IPS DF 19.7 (cell line): Measurements from ENCODE around the gene EXOG.

Experiments
- DNase-seq: peaks from one replicate; pipeline ENCODE4 v3.0.0-alpha.2; 2013; ENCODE audit warnings: low read depth, low spot score

The EXOG gene

DNA sequence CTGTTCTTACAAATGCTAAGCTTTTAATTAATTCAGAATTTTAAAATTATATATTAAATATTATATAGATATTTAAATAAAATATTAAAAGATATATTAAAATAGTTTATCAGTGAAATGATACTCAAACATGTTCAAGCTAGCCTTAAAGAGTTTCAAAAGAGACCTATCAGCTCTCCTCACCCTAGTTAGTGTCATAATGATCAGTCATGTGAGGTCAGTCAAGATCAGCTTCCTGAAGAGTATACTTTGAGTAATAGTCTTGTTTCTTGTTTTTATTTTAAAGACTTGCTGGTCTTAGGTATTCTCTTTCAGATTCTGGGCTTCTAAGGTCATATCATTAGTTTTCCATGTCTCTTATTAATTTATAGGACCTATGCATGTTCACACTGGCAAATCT, 14.5 kb downstream of the EXOG start:
- no peak for DNase-seq

DNA sequence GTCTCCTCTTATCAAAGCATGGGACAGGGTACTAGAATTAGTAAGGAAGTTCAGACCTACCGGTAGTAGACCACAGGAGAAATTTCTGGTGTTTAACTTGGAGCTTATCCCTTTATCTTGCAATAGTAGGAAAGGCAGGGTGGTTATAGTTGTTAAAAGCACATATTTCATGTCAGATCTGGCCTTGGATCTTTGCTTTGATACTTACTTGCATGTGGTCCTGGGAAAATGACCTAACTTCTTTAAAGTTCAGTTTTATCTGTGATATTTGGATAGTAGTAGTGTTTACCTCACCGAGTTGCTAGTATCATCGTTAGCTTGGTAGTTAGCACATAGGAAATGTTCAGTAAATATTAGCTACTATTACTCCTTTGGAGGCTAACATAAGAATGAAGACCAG, 15.4 kb downstream of the EXOG start:
- no peak for DNase-seq

DNA sequence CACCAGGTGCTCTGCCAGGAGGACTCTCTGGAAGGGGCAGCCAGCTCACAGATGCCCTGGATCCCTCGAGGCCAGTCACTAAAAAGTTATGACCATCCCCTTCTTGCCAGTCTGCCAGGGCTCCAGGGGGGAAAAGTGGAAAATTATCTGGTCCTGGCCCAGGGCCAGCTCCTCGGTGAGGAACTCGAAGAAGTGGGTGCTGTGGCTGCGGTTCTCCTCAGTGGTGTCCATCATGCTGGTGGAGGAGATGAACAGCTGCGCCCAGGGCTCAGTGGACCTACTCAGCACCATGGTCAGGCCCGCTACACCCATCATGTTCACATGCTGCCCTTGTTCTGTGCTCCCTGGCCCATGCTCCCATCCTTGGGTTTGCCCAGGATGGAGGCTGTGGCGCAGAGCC, 19.2 kb downstream of the EXOG start:
- no peak for DNase-seq

DNA sequence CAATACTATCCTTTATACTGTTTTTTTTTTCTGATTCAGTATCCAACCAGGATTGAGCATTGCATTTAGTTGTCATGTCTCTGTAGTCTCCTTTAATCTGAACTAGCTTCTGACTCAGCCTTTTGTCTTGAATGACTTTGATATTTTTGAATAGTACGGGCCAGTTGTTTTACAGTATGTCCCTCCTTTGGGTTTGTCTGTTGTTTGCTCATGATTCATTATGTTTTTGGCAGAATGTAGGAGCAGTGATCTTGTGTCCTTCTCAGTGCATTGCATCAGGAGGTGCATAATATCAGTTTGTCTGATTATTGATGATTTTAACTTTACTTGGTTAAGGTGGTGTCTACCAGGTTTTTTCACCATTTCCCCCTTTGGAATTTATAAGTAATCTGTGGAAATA, 20.5 kb downstream of the EXOG start:
- DNase-seq, result no peak

DNA sequence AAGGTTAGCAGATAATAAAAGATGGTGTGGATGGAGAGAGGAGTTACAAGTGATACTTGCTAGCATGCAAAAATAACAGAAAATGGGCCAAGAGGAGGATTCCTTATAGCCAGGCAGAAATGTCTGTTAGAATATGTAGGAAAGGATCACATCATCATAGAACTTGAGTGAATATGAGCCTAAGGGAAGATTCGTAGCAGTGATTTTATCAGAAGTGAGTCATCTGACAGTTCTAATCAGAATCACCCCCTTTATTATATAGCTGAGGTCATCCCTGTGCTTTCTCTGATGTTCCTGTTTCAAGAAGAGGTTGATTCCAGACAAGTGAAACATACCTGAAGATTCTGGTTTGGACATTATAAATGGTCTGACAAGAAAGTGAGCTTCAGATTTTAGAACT, 22.9 kb downstream of the EXOG start:
- DNase-seq, result no peak

DNA sequence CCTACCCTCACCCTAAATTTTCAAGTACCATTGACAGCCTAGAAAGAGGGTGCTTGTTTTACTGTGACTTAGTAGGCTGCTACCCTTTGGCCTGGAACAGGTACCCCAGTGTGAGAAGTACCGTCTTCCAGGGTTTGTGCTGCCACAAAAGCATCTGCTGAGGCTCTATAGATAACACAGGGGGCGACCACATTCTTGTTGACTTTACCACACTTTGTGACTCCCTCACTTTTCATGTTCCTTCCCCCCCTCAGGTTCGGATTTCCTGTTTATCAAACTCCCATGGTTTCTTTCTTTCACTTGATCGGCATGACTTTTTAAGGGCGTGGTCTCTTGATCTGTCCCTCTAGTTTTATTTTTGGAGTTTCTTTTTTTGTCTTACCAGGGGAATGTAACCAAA, 23.5 kb downstream of the EXOG start:
- peak; percentile 20 for DNase-seq

DNA sequence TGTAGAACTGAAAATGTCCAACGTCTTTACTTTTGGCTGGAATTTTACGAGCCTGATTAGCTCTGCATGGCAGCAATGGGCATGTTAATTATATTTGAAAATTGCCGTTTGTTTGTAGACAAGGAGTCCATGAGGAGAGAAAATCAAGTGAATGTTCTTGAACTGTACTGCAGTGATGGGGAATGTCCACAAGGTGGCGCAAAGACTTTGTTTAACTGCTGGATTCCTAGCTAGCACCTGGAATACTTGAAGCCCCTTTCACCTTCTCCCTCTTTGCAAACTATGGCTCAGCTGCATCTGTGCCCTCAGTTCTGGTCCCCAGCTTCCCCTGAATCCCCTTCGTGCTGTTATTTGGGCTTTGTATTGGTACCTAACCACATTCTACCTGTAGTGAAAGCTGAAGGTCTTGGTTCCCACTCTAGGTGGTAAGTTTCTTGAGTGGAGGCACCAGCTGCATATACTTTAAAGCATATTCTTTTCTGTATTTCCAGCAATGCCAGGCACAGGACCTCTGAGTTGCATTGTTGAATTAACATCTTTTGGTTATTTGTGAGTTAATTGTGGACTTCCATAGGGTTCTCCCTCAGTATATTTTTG, 25.3 kb downstream of the EXOG start:
- DNase-seq, result peak; percentile 64

DNA sequence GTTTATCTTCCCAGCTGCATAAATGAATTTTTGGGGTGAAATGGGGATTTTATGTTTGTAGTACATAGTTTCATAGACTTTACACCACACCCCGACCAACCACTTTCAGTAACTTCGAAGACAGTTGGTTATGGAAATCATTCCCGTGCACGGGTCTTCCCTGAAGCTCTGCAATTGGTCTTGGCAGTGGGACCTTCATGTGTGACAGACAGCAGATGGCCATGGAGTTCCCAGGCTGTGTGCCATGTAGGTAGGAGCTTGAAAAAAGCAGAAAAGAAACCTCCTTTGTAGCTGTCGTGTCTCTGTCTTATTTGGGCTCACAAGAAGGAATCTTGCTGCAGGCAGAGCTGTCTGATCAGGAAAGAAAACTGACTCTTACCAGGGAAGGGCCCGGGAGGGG, 25.9 kb downstream of the EXOG start:
- DNase-seq, result no peak

DNA sequence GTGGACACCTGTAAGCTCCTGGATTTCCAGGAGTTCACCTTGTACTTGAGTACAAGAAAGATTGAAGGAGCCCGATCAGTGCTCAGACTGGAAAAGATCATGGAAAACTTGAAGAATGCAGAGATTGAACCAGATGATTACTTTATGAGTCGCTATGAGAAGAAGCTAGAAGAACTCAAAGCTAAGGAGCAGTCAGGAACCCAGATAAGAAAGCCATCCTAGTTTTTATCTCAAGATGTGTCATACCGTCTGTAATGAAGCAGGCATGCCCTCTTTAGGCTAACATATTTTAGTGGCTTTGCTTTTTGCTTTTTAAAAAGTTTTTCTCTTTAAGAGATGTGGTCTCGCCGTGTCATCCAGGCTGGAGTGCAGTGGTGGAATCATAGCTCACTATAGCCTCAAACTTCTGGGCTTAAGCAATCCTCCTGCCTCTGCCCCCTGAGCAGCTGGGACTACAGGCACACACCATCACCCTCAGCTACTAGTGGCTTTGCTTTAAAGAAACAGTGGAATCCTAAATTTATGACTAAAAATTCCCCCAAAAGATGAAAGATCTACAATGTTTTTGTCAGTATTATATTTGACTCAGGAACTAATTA, 28.1 kb downstream of the EXOG start:
- no peak for DNase-seq

DNA sequence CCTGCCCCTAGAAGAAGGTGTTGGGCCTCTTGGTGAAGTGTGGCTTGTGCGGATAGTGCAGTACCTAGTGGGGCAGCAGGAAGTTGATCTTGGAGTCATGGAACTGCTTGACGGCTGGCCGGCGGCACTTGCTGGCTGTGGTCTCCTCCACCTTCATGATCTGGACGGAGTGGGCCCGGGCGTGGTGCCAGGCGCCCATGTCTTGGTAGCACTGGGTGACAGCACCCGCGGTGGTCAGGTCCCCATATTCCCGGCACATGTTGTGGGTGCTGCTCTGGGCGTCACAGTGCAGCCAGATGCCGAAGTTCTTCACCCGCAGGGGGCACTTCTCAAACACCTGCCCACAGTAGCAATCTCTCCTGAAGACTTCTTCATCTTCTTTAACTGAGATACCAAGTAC, 30.7 kb downstream of the EXOG start:
- no peak for DNase-seq

DNA sequence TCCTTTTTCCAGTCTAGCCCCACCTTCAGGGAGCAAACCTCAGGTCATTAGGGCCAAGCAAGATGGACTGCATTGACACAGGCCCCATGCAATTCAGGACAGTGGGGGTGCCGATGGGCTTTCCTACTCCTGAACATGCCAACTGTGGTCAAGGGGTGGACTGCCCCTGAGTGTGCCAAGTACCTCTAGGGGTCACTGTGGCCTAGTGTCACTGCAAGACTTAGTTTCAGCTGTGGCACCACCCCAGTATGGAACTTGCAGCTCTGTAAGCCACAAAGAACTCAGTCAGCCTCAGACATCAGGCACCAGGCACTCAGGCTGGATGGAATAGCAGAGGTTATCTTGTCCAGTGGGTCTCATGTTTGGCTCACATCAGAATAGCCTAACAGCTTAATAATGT, 32.3 kb downstream of the EXOG start:
- peak; percentile 25 for DNase-seq

DNA sequence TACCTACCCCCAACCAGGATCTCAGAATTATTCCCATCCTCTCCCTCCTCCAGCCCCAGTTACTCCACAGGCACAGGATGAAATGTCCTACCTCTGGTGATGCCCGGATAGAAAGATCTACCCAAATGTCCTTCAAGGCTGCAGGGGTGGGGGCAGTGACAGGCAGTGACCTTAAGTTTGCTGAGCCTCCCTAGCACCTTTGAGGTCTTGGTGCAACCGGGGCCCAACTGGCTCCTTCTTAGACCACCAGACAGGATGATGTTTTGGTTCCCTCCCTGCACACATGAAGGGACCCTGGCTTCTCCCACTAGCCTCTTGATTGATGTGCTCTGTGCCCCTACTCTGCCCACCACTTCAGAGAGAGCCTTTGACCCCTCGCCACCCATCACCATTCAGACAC, 36.4 kb downstream of the EXOG start:
- no peak for DNase-seq

DNA sequence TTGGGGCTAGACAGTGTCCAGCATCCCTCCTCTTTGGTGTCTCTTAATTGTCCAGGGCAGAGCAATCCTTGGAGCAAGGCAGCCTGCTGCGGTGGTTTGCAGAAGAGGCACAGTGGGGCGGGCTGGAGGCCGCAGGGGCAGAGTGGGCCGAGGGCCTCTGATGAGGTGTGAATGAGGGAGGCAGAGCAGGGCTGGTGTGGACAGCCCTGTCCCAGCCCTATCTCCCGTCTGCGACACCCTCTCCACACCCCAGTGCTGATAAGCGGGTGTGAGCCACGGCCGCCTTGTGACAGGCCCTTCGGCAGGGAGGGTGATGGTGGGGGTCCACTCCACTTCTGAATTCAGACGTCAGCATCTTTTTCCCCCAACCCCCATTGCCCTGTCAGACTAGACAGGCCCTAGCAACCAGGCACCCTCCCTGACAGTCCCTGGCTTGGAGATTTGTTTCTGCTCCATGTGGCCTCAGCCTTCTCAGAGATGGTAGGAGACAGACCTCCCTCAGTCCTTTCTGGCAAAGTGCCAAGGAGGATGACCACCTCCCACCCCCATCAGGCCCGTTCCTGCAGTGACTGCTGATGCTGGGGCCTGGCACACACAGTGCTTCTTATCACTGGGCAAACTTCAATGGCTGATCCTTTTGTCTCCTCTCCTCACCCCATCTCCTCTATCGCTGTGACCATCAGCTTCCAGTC, 37.3 kb downstream of the EXOG start:
- DNase-seq, result no peak

DNA sequence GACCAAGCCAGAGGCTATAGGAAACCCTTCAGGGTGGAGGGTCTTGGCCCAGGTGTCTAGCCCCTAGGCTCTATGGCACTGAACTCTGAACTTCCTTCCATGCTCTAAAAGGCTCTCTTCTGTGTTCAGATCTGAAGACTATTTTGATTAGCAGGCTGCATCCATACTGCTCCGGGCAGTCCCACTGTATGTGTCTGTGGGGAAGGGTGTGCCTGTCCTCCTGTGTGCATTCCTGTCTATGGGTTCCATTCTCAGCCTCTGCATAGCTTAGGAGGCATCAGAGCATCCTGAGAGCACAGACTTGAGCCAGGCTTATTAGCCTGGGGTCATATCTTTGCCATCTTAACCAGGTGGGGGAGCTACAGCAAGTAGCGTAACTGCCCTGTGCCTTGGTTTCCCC, 38.0 kb downstream of the EXOG start:
- no peak for DNase-seq

DNA sequence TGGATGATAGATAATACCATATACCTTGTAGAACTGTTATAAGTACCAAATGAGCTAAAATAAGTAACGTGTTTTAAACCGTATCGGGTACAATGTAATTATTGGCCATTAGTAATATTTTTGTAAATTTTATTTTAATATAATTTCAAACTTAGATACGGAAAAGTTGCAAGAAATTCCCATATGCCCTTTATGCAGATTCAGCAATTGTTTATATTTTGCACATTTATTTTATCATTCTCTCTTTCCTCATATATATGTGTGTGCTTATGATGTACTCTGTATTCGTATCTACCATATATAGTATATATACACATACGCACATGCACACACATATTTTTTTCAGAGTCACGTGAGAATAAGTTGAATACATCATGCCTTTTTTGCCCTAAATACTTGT, 38.5 kb downstream of the EXOG start:
- DNase-seq, result no peak

DNA sequence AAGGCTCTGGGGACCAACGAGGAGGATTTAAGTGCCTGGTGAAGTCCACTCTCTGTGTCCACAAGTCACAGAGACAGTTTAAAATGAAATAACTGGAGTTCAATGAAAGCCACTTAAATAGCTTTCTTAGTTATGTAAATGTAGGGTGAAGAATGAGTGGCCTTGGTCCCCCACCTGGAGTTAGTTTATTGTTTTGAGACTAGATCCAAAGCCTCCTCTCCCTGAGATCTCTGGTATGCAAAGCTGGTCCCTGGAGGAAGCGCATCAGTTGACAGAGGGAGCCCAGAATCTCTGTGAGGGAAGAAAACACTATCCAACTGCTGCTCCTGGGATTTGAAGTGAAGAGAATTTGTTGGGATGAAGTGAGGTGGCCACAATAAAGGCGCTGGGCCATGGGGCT, 40.5 kb downstream of the EXOG start:
- peak; percentile 38 for DNase-seq

DNA sequence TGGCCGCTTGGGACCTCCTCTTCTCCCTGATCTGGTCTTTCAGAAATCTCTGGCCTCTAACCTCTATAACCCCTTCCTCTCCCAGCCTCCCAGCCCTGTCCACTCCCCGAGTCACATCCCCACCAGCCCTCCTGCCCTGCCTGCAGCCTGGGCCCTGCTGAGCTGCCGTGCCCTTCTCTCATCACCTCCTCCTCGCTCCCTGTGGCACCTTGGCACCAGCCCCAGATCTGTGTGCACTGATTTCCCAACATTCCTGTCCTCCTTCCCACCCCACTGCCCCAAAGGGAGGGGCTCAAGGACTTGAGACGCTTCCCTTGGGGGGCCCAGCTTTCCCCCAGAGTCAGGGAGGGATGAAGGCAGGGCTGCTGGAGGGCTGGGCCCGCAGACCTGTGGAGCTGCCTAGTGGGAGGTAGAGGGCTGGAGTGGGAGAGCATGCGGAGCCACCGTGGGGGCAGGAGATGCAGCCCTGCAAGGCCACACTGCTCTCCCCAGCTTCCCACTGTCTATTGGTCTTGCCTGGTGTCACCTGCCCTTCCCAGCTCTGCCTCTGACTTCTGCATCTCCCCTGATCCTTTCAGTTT, 42.7 kb downstream of the EXOG start:
- DNase-seq, result no peak

DNA sequence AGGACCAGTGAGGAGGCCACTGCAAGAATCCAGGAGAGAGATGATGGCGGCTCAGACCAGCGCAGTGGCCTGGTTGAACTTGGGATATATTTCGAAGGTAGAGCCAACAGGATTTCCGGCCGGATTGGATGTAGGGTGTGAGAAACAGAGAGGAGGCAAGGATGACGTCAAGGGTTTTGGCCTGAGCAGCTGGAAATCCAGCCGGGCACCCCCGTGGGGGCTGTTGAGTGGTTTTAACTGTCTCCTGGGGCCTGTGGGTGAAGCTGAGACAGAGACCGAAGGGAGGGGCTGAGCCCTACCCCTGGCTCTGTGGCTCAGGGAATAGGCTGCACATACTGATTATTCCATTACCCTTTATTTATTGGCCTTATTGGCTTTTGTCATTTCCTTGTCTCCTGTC, 45.7 kb downstream of the EXOG start:
- no peak for DNase-seq

DNA sequence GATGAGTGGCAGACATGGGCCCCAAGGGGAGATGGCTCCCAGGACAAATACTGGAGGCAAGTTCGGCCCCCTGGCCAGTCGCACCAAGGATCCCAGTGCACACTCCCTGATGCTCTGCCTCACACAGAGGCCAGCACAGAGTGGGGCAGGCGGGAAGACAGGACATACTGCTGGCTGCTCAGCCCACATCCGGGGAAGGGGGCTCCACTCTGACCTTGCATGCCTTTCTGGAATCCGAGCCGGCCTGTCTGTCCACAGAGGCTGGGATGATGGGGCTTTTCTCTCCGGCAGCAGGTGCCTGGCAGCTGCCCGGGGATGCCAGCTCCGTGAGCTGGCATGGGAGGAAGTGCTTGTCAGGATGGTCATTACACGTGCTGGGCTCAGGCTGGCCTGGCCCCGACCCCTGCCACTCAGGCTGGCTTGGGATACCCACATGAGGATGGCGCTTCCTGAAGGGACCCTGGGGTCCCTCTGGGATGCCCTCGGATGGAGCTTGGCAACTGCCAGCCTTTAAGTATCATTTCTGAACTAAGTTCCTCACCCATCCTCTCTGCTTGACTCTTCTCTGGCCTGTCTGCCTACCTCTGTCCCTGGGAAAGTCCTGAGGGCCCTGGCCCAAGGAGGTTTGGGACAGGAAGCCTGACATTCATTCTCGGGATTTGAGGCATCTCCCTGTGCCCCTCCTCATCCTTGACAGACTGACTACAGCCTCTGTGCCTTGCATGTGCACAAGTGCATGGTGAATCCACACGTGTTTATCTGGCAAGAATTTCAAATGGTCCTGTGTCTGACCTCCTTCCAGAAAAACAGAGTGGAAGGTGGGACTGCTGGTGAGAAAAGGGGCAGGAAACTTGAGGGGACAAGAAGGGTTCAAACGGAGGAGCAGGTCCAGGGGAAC, 46.5 kb downstream of the EXOG start:
- no peak for DNase-seq

DNA sequence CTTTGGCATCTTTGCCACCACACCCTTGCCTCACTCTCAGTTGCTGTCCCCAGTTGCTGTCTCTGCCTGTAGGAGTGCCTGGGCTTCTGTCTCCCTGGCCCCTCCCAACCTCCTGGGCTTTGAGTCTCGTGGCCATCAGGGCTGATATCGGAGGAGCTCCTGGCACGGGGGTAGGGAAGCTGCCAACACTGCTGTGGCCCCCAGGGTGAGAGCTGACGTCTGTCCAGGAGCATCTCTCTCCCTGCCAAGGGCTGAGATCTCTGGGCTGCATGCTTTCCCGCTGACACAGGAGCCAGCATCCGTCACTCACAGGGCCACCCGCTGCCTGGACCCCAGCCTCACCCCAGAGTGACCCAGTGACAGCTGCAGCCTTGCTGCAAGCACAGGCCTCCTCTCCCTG, 47.4 kb downstream of the EXOG start:
- no peak for DNase-seq

DNA sequence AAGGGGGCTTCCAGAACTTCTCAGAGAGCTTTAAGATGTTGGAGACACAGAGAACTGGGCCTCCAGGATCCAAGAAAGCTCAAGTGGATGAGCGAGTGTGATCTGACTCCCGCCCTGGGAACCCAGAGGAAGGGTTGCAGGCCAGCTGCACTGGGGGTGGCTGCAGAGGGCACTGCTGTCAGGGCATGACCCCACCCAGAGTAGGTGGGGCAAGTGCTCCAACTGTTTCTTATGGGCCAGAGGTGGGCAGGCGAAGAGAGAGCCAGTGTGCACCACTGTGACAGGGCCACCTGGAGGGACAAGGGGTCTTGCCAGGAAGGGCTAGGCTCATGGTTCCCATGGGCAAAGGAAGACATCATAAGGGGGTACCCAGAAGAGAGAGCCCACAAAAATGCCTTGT, 48.8 kb downstream of the EXOG start:
- DNase-seq, result no peak

DNA sequence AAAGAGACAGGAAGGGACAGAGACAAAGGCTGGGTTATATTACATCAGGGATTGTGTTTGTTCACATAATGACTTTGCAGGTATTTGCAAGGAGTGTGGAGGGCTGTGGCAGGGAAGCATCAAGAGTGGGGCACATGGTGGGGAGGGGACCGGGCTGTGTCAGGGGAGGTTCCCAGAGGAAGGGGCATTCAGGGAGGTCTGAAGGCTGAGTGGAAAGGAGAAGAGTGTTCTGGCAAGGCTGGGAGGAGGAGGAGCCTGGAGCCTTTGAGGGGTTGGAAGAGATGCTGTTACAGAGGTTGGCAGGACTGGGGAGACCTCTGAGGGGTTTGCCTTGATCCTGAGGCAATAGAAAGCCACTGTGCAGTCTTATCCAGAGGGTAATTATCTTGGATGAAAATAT, 49.4 kb downstream of the EXOG start:
- no peak for DNase-seq
